CD4-positive, alpha-beta T cell (primary cell): ENCODE measurements around the gene TMEM100. TPM values are rescaled to one million over a fixed set of nuclear protein-coding genes. Genes with fewer than 3 reads are reported as not detected.

Experiments used
- ATAC-seq: fragments of 200-7000 bp; cut with Tn5 transposase; one replicate; pipeline ENCODE4 v1.10.0; 2022; ENCODE audit warnings: mild to moderate bottlenecking; ENCODE audit not compliant: poor library complexity
- CTCF ChIA-PET: fragments of 350-600 bp; sonication (Branson Sonifier 250); formaldehyde crosslinking; loops from one replicate; lab custom pipeline; 2021; ENCODE audit warnings: antibody characterized with exemption, inconsistent platforms; lab: Charles Lee
- POLR2A ChIA-PET: fragments of 350-600 bp; sonication (Branson Sonifier 250); formaldehyde crosslinking; loops from one replicate; lab custom pipeline; 2021; ENCODE audit warnings: antibody characterized with exemption, inconsistent platforms; lab: Charles Lee
- DNase-seq, 14 experiments: peaks; one replicate each; pipeline ENCODE4 v3.0.0-alpha.2; 2013 to 2020; ENCODE audit warnings: mixed read lengths in 2 of 14
- H3K27ac ChIP-seq, 2 donors: one replicate each; pipeline versions ENCODE4 v1.5.1 to v1.7.0; 2013; ENCODE audit warnings: low read length in 2 of 2, low read depth in 1 of 2, mild to moderate bottlenecking in 1 of 2
- H3K27me3 ChIP-seq, 2 experiments: 1 replicate in 1 of 2; 2 replicates in 1 of 2; pipeline versions ENCODE4 v1.6.1 to v1.7.0; 2013; ENCODE audit warnings: low read length in 2 of 2, control low read depth in 1 of 2, mild to moderate bottlenecking in 1 of 2, moderate library complexity in 1 of 2; ENCODE audit not compliant: insufficient read depth in 2 of 2, control insufficient read depth in 1 of 2
- H3K36me3 ChIP-seq: one replicate; pipeline ENCODE4 v1.6.1; 2013; ENCODE audit warnings: low read length, control low read depth; ENCODE audit not compliant: insufficient read depth
- H3K4me1 ChIP-seq: one replicate; pipeline ENCODE4 v1.6.1; 2013; ENCODE audit warnings: low read length, control low read depth; ENCODE audit not compliant: insufficient read depth
- H3K4me3 ChIP-seq: one replicate; pipeline ENCODE4 v1.5.1; 2013; ENCODE audit warnings: mild to moderate bottlenecking, low read length, moderate library complexity
- H3K9me3 ChIP-seq, 2 experiments: 1 replicate in 1 of 2; 2 replicates in 1 of 2; pipeline versions ENCODE4 v1.6.1 to v1.7.0; 2013; ENCODE audit warnings: low read length in 2 of 2, mild to moderate bottlenecking in 2 of 2, control low read depth in 1 of 2, moderate library complexity in 1 of 2; ENCODE audit not compliant: control insufficient read depth in 1 of 2, insufficient read depth in 1 of 2
- H3K27ac Mint-ChIP-seq: one replicate; pipeline ENCODE4 v1.8.0; 2020; ENCODE audit warnings: mixed read lengths
- H3K27me3 Mint-ChIP-seq: one replicate; pipeline ENCODE4 v1.8.0; 2021; ENCODE audit warnings: mixed read lengths
- H3K36me3 Mint-ChIP-seq: one replicate; pipeline ENCODE4 v1.8.0; 2021; ENCODE audit warnings: low read depth, mixed read lengths
- H3K4me1 Mint-ChIP-seq: one replicate; pipeline ENCODE4 v1.8.0; 2021; ENCODE audit warnings: low read depth, mixed read lengths
- H3K4me3 Mint-ChIP-seq: one replicate; pipeline ENCODE4 v1.8.0; 2020; ENCODE audit warnings: mild to moderate bottlenecking, mixed read lengths
- H3K9me3 Mint-ChIP-seq: one replicate; pipeline ENCODE4 v1.8.0; 2020; ENCODE audit warnings: mixed read lengths
- intact Hi-C, 2 experiments: fragments of 100-400 bp; cut with DNase I in 1 of 2; cut with micrococcal nuclease in 1 of 2; formaldehyde crosslinking; loops; one replicate each; pipeline versions ENCODE4 v1.15.1 to v1.9.0; 2023 to 2025; cut with DNase I, micrococcal nuclease
- total RNA-seq, 174 experiments: library from RNA in 2 of 174; stranded (reverse) in 2 of 174; gene quantifications; one replicate each; pipeline ENCODE4 v1.2.3 and lab custom pipeline; 2021 to 2026
- TF ChIP-seq, protein P1 (sequence below): fragments of 200-600 bp; IDR thresholded peaks from one replicate; pipeline ENCODE4 v1.8.0; 2022; ENCODE audit warnings: antibody characterized with exemption, mild to moderate bottlenecking

Gene TMEM100
- total RNA-seq, 2 experiments from 2014 or later, result not detected

DNA sequence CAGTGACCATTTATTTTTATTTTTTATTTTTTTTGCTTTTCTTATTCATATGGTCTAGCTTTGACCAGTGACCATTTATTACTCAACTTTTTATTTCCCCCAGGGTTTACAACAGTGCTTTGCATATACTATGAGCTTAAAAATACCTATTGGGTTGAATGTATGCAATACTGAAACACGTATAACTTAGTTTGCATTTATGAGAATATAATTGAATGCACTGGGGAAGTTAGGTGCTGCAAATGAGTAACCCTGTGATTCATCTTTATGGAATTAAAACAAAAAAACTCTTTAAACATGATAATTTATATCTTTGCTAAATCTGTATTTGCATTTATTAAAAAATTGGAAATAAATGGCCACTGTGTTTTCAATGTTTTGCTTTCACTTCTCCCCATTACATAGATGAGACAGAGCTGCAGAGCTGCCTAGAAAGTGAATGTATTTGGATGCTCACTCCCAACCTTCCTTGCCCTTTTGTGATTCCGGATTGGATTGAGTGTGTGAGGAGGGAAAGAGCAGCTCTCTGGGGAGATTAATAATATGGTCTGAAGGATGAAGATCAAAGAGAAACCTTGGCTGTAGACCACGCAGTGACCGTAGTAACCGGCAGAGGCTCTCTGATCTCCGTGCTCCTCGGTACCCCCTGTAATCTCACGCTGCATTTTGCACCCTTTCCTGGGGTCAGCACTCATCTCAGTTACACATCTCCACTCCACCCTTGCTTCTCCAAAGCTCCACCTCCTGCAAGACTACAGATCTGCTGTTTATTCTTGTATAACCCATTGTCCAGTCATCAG lies 14.3 kb downstream of the TMEM100 start:
- Histone ChIP-seq H3K4me3 (no peak overlapping the region), H3K4me1 (no peaks in the 10 kb centered on the region), H3K9me3 (no peaks in the 10 kb centered on the region), H3K27me3 (peaks cover 3 to 6% of the 10 kb centered on the region in 2 experiments), H3K27ac (no peak overlapping the region), H3K36me3 (no peaks in the 10 kb centered on the region)
- ChIA-PET CTCF (interaction anchor here (1.2 to 2.0 kb wide), 2 partner anchors 9 to 10 kb away, joined by 3 to 6 read pairs; no protein-coding TSS in a partner anchor), POLR2A (no interaction called here)
- Mint-ChIP-seq H3K9me3 (no peaks in the 10 kb centered on the region), H3K4me1 (no peaks in the 10 kb centered on the region), H3K36me3 (no peaks in the 10 kb centered on the region), H3K4me3 (no peak overlapping the region), H3K27ac (no peak overlapping the region), H3K27me3 (peaks cover 33% of the 10 kb centered on the region)
- no peak for DNase-seq
- intact Hi-C loops, result no loop called here
- TF ChIP-seq, protein P1, sequence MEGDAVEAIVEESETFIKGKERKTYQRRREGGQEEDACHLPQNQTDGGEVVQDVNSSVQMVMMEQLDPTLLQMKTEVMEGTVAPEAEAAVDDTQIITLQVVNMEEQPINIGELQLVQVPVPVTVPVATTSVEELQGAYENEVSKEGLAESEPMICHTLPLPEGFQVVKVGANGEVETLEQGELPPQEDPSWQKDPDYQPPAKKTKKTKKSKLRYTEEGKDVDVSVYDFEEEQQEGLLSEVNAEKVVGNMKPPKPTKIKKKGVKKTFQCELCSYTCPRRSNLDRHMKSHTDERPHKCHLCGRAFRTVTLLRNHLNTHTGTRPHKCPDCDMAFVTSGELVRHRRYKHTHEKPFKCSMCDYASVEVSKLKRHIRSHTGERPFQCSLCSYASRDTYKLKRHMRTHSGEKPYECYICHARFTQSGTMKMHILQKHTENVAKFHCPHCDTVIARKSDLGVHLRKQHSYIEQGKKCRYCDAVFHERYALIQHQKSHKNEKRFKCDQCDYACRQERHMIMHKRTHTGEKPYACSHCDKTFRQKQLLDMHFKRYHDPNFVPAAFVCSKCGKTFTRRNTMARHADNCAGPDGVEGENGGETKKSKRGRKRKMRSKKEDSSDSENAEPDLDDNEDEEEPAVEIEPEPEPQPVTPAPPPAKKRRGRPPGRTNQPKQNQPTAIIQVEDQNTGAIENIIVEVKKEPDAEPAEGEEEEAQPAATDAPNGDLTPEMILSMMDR, result no peak
- no peak for ATAC-seq

DNA sequence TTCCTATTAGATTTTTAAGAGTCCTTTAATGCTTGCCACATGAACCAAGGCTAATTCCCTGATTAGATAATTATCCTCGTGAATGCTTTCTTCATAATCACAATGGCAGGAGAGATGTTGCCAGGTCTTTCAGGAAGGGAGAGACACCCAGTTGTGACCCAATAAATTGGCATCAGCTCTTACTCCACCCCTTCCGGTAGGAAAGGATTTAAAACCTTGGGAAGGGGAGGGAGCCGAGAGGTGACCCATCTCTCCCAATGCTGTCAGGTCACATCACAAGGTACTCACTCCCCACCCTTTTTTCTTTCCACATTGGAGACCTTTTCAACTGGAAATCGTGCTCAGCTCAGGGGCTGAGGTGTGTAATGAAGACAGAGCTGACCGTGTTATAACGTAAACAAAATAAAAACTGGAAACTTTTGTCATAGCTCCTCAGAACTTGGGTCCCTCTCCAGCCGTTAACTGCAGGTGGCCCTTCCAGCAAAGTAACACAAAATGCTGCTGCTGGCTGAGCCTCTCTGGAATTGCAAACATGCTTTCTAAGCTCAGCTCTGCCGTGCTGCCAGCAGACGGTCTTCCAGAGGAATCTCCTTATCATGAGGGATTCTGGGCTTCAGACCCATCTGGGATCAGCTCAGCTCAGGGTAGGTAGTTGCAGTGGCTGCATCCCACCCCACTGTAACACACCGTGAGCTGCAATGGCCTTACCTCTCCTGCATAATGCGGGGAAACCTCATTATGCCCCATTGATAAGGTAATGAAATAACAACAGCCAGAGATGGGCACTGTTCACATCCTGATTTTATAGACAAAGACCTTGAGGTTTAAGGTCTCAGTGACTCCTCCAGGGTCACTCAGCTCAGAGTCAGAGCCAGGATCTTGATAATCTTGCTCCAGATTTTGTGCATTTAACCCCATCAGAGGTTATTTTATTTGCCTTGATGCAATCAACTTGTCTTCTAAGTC lies 15.6 kb downstream of the TMEM100 start:
- Mint-ChIP-seq H3K9me3 (no peaks in the 10 kb centered on the region), H3K27ac (no peak overlapping the region), H3K4me1 (no peaks in the 10 kb centered on the region), H3K36me3 (no peaks in the 10 kb centered on the region), H3K4me3 (no peak overlapping the region), H3K27me3 (peaks cover 41% of the 10 kb centered on the region)
- DNase-seq (no peak), ATAC-seq (no peak)
- intact Hi-C loops, result no loop called here
- H3K27me3 ChIP-seq, result peaks cover 3 to 11% of the 10 kb centered on the region in 2 experiments
- CTCF ChIA-PET, result interaction anchor here (1.2 to 2.0 kb wide), 2 partner anchors 11 to 12 kb away, joined by 3 to 6 read pairs; no protein-coding TSS in a partner anchor
- no peaks in the 10 kb centered on the region for H3K36me3 ChIP-seq
- POLR2A ChIA-PET, result no interaction called here
- no peak overlapping the region for H3K4me3 ChIP-seq
- TF ChIP-seq, protein P1, result no peak
- peaks cover 0 to 2% of the 10 kb centered on the region in 2 experiments for H3K9me3 ChIP-seq
- H3K4me1 ChIP-seq, result no peaks in the 10 kb centered on the region
- no peak overlapping the region for H3K27ac ChIP-seq

- Histone ChIP-seq H3K9me3 (peaks cover 0 to 3% of the 10 kb centered on the region in 2 experiments), H3K4me3 (no peak overlapping the region), H3K36me3 (no peaks in the 10 kb centered on the region), H3K27me3 (peaks cover 3 to 11% of the 10 kb centered on the region in 2 experiments), H3K27ac (no peak overlapping the region), H3K4me1 (no peaks in the 10 kb centered on the region)
- no peaks in the 10 kb centered on the region for H3K36me3 Mint-ChIP-seq
- DNase-seq (no peak), ATAC-seq (no peak)
- H3K4me1 Mint-ChIP-seq, result no peaks in the 10 kb centered on the region
- ChIA-PET CTCF (no interaction called here), POLR2A (no interaction called here)
- H3K9me3 Mint-ChIP-seq, result no peaks in the 10 kb centered on the region
- TF ChIP-seq, protein P1, result no peak
- intact Hi-C loops, result no loop called here
- H3K27me3 Mint-ChIP-seq, result peaks cover 45% of the 10 kb centered on the region
- H3K4me3 Mint-ChIP-seq, result no peak overlapping the region
- H3K27ac Mint-ChIP-seq, result no peak overlapping the region
Measured at GRCh38 chr17:55705847-55706246, 16.8 kb downstream of the TMEM100 start.
